GM13977 (cell line): Measurements from ENCODE around the gene MNX1.
A peak's percentile ranks its signal among the peaks of the same experiment; 100 is the strongest.

Experiments used
- DNase-seq: peaks from one replicate; pipeline ENCODE4 v3.0.0; 2012; ENCODE audit warnings: low spot score
- in situ Hi-C: fragments of 300-500 bp; cut with MboI; formaldehyde crosslinking; loops from one replicate; pipeline ENCODE4 v1.12.0; 2022; ENCODE audit warnings: low sequenced_read_pairs, low pct_unique_long_range_greater_than_20kb, mixed read lengths, inconsistent platforms; ENCODE audit not compliant: unreplicated experiment
- TF ChIP-seq, protein P1 (sequence below): IDR thresholded peaks from 2 replicates; pipeline ENCODE4 v1.5.1; 2012; ENCODE audit warnings: mild to moderate bottlenecking, control low read depth; ENCODE audit not compliant: insufficient read depth; ENCODE audit errors: extremely low read depth, missing control alignments

MNX1 gene

GRCh38 chr7:157005456-157006204 lies 4.8 kb downstream of the MNX1 start:
- TF ChIP-seq, protein P1, sequence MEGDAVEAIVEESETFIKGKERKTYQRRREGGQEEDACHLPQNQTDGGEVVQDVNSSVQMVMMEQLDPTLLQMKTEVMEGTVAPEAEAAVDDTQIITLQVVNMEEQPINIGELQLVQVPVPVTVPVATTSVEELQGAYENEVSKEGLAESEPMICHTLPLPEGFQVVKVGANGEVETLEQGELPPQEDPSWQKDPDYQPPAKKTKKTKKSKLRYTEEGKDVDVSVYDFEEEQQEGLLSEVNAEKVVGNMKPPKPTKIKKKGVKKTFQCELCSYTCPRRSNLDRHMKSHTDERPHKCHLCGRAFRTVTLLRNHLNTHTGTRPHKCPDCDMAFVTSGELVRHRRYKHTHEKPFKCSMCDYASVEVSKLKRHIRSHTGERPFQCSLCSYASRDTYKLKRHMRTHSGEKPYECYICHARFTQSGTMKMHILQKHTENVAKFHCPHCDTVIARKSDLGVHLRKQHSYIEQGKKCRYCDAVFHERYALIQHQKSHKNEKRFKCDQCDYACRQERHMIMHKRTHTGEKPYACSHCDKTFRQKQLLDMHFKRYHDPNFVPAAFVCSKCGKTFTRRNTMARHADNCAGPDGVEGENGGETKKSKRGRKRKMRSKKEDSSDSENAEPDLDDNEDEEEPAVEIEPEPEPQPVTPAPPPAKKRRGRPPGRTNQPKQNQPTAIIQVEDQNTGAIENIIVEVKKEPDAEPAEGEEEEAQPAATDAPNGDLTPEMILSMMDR = peak; percentile 27
- no peak for DNase-seq
- in situ Hi-C loops = loop anchor here (25.0 kb wide), 2 partner anchors 1218 to 1543 kb away; partner anchors contain the start of gene EN2

GRCh38 chr7:157004521-157005455 lies 5.7 kb downstream of the MNX1 start:
- peak; percentile 19 for DNase-seq
- TF ChIP-seq, protein P1 = no peak
- in situ Hi-C loops = loop anchor here (25.0 kb wide), 2 partner anchors 1217 to 1542 kb away; partner anchors contain the start of gene EN2

DNA sequence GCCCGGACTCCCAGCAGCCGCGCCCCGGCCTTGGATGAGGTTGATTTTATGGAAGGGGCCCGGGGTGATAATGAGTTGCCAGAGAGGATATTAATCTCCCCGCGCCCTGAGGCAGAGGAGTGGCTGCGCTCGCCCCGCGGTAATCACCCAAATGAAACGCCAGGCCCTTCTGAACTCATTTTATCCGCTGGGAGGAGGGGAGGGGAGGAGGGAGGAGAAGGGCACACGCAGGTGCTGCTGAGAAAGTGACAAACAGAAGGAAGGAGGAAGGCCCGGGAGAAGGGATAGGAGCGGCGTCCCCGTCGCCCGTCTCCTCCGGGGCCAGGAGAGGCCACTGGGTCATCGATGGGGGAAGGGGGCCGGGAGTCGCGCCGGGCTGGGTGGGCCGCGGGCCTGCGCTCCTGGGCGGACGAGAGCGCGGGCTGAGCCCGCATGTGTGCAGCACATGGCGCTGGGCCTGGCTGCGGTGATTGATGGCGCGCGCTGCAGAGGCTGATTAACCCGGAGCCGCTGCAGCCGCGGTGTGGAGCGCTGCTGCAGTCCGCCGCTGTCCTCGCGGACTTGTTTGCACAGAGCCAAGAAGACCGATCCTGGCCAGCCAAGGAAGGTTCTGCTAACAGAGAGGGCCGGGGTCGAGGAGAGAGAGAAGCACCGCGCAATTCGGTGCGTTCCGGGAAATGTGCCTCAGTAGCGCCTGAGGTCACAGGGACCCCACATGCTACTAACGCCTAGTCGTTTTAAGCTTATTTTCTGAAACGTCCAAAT lies 6.5 kb downstream of the MNX1 start:
- in situ Hi-C loops = loop anchor here (25.0 kb wide), 2 partner anchors 1217 to 1542 kb away; partner anchors contain the start of gene EN2
- TF ChIP-seq, protein P1 = no peak
- no peak for DNase-seq

GRCh38 chr7:157003445-157003755 lies 7.1 kb downstream of the MNX1 start:
- TF ChIP-seq, protein P1 = no peak
- no peak for DNase-seq
- in situ Hi-C loops = loop anchor here (25.0 kb wide), 2 partner anchors 1216 to 1541 kb away; partner anchors contain the start of gene EN2

DNA sequence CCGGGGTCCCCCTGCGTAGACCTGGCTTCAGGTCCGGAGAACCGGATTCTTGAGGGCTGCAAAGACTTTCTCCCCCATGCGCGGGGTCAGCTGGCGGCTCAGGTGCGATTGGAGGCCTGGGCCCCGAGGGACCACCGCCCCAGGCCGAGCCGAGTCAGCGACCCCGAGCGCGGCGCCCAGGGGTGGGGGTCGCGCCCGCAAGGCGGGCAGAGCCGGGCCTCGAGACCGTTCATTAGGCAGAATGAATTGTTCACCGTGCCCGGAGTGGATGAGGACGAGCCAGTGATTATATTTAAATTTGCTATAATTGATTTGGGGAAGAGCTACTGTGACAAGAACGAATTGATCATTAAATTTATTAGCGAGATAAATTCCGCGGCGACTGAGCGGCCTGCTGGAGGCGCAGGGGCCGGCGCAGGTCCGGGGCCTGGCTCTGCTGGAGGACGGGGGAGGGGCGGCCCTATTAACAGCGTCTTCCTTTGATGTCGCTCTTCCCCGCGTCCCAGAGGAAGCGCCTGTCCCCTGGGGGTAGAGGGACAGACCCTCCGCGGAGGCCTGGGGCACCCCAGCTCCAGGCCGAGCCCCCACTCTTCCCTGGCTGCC lies 7.5 kb downstream of the MNX1 start:
- TF ChIP-seq, protein P1 = no peak
- no peak for DNase-seq
- in situ Hi-C loops = loop anchor here (25.0 kb wide), 2 partner anchors 1216 to 1541 kb away; partner anchors contain the start of gene EN2
